BJ (cell line): ENCODE data around the gene SLC10A3. TPM values are rescaled to one million over a fixed set of nuclear protein-coding genes. Genes with fewer than 3 reads are reported as not detected.
"Not testable (repeated sequence)": the region's sequence is repeated elsewhere in the genome, so short reads cannot be mapped to it uniquely, and the experiment has no call there.

Experiments used
- CTCF ChIA-PET: fragments of 350-600 bp; formaldehyde crosslinking; extraction: SDS; loops from one replicate; lab custom pipeline; 2021; ENCODE audit warnings: antibody characterized with exemption, inconsistent platforms; lab: Yijun Ruan, JAX
- POLR2A ChIA-PET: fragments of 300-600 bp; sonication (Branson Sonifier 250); formaldehyde crosslinking; extraction: SDS; loops from one replicate; lab custom pipeline; 2021; ENCODE audit warnings: antibody characterized with exemption; lab: Charles Lee
- DNase-seq: peaks from one replicate; pipeline ENCODE4 v3.0.0-alpha.2; 2011; ENCODE audit warnings: low read depth
- H3K27me3 ChIP-seq: 2 replicates; pipeline ENCODE4 v1.6.0; 2011; ENCODE audit warnings: low read length; ENCODE audit not compliant: control insufficient read depth, insufficient read depth
- H3K36me3 ChIP-seq: 2 replicates; pipeline ENCODE4 v1.5.1; 2011; ENCODE audit warnings: low read length; ENCODE audit not compliant: control insufficient read depth, insufficient read depth
- H3K4me3 ChIP-seq: 2 replicates; pipeline ENCODE4 v1.5.1; 2011; ENCODE audit warnings: low read depth, mild to moderate bottlenecking, control low read depth, low read length
- polyA plus RNA-seq: library from polyadenylated mRNA; depleted of rRNA; stranded (reverse); fragments of >200 nt; gene quantifications from 2 replicates; pipeline ENCODE4 v1.2.3, GENCODE V29; 2011
- TF ChIP-seq, protein P1 (sequence below): IDR thresholded peaks from 2 replicates; pipeline ENCODE4 v1.5.1; 2011; ENCODE audit warnings: low read depth, mild to moderate bottlenecking, control low read depth, inconsistent platforms, low read length, moderate library complexity; ENCODE audit not compliant: insufficient read depth

Gene SLC10A3
- polyA plus RNA-seq, 1 experiment = 45.6 TPM

DNA sequence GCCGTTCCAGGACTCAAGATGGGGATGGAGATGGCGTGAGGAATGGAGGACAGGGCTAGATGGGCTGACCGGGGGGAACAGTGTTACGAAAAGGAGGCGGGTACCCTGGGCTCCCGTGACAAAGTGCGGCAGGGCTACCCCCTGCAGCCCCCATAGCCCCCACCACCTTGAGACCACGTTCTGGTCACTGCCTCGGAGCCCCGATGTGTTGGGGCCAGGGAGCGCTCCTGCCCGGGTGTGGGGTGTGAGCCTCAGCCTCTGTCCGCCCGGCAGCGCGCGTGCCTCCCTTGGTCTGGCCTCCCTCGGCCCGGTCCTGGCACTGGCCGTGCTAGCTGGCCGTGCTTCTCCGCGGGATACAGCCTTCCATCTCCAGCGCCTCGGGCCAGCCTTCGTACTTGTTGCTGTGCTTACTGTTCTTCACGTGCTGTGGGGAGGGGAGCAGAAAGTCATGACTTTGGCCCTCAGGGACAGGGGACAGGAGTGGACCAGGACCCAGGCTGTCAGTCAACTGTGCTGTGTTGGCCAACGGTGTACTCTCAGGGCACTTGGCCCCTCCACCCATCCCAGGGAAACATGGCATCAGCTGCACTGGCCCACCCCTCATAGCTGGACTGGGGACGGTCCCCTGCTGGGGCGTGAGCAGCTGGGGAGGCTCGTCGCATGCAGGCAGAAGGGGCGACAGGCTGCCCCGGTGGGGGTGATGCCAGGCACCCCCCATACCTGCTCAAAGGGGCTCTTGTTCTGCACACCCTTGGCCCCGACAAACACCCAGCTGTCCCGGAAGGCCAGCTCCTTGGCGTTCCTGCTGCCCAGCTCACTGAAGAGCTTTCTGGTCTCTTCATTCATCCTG is 16.3 kb upstream of the SLC10A3 start:
- ChIA-PET POLR2A (no interaction called here), CTCF (no interaction called here)
- Histone ChIP-seq H3K27me3 (no peaks in the 10 kb centered on the region), H3K4me3 (no peak overlapping the region), H3K36me3 (peaks cover 2% of the 10 kb centered on the region)
- DNase-seq = no peak
- TF ChIP-seq, protein P1, sequence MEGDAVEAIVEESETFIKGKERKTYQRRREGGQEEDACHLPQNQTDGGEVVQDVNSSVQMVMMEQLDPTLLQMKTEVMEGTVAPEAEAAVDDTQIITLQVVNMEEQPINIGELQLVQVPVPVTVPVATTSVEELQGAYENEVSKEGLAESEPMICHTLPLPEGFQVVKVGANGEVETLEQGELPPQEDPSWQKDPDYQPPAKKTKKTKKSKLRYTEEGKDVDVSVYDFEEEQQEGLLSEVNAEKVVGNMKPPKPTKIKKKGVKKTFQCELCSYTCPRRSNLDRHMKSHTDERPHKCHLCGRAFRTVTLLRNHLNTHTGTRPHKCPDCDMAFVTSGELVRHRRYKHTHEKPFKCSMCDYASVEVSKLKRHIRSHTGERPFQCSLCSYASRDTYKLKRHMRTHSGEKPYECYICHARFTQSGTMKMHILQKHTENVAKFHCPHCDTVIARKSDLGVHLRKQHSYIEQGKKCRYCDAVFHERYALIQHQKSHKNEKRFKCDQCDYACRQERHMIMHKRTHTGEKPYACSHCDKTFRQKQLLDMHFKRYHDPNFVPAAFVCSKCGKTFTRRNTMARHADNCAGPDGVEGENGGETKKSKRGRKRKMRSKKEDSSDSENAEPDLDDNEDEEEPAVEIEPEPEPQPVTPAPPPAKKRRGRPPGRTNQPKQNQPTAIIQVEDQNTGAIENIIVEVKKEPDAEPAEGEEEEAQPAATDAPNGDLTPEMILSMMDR = no peak

DNA sequence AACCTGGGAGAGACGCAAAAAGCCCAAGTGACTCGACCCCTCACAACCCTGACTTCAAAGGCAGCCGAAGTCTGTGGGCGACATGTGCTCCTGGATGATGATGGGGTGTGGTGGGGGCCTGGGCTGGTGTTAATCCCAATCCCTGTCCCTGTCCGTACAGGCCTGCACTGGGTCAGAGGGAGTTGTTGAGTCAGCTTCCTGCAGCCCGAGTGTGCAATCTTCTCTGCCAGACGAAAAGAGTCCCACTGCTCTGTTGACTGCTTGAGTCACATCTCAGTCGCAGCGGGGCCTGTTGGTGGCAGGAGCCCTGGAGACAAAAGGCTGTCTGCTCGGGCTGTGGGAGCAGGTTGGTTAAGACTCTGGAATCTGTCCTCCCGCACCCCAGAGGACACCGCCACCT is 15.3 kb upstream of the SLC10A3 start:
- peaks cover 2% of the 10 kb centered on the region for H3K36me3 ChIP-seq
- TF ChIP-seq, protein P1 = no peak
- DNase-seq = no peak
- CTCF ChIA-PET = no interaction called here
- POLR2A ChIA-PET = no interaction called here
- H3K27me3 ChIP-seq = no peaks in the 10 kb centered on the region
- H3K4me3 ChIP-seq = no peak overlapping the region

DNA sequence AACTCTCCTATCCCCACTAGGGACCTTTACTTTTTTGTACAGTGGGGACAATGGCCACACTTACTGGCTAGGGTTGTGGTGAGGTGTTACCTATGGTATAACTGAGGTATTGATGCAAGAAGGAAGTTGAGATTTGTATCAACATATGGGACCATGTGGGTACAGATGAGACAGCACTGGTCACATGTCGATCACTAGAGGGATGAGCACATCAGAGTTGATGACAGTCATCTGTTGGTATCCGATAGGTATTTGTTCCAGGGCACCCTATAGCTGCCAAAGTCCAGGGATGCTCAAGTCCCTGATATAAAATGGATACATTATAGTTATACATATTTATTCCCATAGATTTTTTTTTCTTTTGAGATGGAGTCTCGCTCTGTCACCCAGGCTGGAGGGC is 12.6 kb upstream of the SLC10A3 start:
- Histone ChIP-seq H3K36me3 (no peaks in the 10 kb centered on the region; the same call in 1 of the 2 replicates), H3K27me3 (no peaks in the 10 kb centered on the region), H3K4me3 (no peak overlapping the region)
- no peak for DNase-seq
- TF ChIP-seq, protein P1 = no peak
- CTCF ChIA-PET = no interaction called here
- POLR2A ChIA-PET = no interaction called here

DNA sequence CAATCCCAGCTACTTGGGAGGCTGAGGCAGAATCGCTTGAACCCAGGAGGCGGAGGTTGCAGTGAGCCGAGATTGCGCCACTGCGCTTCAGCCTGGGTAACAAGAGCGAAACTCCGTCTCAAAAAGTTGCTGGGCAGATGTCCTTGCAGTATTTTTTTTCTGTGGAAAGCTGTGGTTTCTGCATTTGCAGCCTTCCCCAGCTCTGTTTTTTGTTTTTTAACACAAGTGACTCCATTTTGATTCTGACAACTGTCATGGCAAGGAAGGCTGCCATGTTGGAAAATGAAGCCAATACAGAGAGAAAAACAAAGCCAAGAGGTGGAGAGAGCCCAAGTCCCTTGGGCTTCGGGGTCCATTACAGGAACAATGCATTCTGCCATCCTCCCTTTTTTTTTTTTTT is 11.7 kb upstream of the SLC10A3 start:
- no peak overlapping the region for H3K4me3 ChIP-seq
- ChIA-PET POLR2A (no interaction called here), CTCF (no interaction called here)
- H3K36me3 ChIP-seq = no peaks in the 10 kb centered on the region
- TF ChIP-seq, protein P1 = no peak
- no peak for DNase-seq
- no peaks in the 10 kb centered on the region for H3K27me3 ChIP-seq

DNA sequence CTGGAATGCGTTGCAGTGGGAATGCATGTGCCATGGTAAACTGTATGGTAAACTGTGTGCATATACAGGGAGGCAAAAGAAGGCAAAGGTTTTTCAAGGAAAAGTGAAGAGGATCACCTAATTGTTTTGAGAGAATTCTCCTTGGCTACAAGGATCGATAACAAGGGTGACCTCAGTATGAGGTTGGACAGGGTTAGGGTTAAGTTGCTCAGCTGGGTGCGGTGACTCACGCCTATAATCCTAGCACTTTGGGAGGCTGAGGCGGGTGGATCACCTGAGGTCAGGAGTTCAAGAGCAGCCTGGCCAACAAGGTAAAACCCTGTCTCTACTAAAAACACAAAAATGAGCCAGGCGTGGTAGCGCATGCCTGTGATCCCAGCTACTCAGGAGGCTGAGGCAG is 11.0 kb upstream of the SLC10A3 start:
- CTCF ChIA-PET, DNase-seq, H3K27me3 ChIP-seq, H3K36me3 ChIP-seq, H3K4me3 ChIP-seq, POLR2A ChIA-PET: not testable (repeated sequence)

DNA sequence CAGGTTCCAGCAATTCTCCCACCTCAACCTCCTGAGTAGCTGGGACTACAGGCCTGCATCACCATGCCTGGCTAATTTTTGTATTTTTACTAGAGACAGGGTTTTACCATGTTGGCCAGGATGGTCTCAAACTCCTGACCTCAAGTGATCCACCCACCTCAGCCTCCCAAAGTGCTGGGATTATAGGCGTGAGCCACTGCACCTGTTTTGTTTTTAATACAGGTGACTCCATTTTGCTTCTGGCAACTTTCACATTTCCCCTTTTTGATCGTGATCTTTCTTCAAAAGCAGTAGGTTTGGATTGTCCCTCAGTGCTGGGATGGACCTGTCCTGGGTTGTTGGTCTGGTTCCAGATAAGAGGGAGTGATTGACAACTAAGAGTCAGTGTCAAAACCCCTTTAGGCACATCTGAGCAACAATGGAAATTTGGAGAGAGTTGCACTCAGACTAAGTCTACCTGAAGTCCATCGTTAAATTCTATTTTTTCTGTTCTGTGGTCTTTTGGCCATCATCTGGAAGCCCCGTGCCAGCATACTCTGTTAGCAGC is 6.2 kb upstream of the SLC10A3 start:
- H3K4me3 ChIP-seq, H3K27me3 ChIP-seq, CTCF ChIA-PET, H3K36me3 ChIP-seq, DNase-seq: not testable (repeated sequence)
- POLR2A ChIA-PET = interaction anchor here (0.6 kb wide), 1 partner anchor 9 kb away, joined by 3 read pairs; no protein-coding TSS in a partner anchor
